Measurements from ENCODE around the gene ORC4. TPM values are rescaled to one million over a fixed set of nuclear protein-coding genes. Genes with fewer than 3 reads are reported as not detected.
A peak's percentile ranks its signal among the peaks of the same experiment; 100 is the strongest.

The ORC4 gene
- total and polyA plus RNA-seq, 8 donors = 4.8 to 27.6 (median 15.5) TPM

DNA sequence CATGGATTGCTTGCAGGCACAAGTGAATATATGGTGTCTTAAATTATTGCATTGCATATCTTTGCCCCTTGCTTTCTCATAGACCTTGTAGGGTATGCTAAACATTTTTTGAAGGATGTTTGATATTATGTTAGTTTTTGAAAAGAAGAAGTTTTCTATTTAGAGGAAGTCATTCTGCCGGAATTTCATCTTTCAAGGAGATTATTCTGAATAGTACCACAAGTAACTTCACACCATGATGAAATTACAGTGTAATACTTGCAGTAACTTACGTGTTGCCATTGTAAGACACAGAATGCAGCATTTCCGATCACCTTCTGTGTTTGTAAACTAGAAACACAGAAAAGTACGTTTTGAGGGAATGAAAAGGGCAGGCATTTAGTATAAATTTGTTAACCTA, 103.8 kb downstream of the ORC4 start:
- Histone ChIP-seq H3K36me3 (no peaks in the 10 kb centered on the region), H3K9me3 (no peaks in the 10 kb centered on the region), H3K27me3 (no peaks in the 10 kb centered on the region), H3K4me3 (no peak overlapping the region), H3K27ac (no peak overlapping the region), H3K4me1 (peaks cover 0 to 10% (median 9%) of the 10 kb centered on the region in 3 donors)
- DNase-seq (no peak), FAIRE-seq (no peak), ATAC-seq (no peak)
- WGBS, 2 donors = 81 to 84% methylated on average over 4 of the region's 4 CpGs
- TF ChIP-seq, protein P1, sequence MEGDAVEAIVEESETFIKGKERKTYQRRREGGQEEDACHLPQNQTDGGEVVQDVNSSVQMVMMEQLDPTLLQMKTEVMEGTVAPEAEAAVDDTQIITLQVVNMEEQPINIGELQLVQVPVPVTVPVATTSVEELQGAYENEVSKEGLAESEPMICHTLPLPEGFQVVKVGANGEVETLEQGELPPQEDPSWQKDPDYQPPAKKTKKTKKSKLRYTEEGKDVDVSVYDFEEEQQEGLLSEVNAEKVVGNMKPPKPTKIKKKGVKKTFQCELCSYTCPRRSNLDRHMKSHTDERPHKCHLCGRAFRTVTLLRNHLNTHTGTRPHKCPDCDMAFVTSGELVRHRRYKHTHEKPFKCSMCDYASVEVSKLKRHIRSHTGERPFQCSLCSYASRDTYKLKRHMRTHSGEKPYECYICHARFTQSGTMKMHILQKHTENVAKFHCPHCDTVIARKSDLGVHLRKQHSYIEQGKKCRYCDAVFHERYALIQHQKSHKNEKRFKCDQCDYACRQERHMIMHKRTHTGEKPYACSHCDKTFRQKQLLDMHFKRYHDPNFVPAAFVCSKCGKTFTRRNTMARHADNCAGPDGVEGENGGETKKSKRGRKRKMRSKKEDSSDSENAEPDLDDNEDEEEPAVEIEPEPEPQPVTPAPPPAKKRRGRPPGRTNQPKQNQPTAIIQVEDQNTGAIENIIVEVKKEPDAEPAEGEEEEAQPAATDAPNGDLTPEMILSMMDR (IDR thresholded peaks at IDR 0.05) = no peak
- intact Hi-C loops (cut with DNase I) = loop anchor here in 2 of 3 donors (10.0 kb wide), 2 partner anchors 842 to 872 kb away; no protein-coding TSS in a partner anchor

DNA sequence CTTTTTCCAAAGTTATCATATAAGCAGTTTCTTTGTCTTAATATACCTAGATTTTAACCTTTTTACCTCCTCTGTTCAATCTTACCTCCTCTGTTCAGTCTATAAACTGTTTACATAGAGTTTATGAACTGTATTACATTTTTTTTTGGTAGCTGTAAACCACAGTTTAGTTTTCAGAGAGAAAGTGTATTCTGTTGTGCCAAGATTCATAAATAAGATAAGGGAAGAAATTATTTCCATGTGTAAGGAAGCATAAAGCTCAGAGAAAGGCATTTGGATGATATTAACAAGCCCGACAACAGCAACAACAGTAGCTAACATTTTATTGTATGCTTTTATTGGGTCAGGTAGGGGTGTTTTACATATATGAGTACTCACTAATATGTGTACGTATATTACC, 104.5 kb downstream of the ORC4 start:
- Histone ChIP-seq H3K4me1 (peaks cover 0 to 11% (median 10%) of the 10 kb centered on the region in 3 donors), H3K4me3 (no peak overlapping the region), H3K9me3 (no peaks in the 10 kb centered on the region), H3K27ac (no peak overlapping the region), H3K27me3 (no peaks in the 10 kb centered on the region), H3K36me3 (no peaks in the 10 kb centered on the region)
- ATAC-seq (no peak), DNase-seq (no peak), FAIRE-seq (no peak)
- TF ChIP-seq, protein P1 (IDR thresholded peaks at IDR 0.05) = no peak
- intact Hi-C loops (cut with DNase I) = loop anchor here in 2 of 3 donors (10.0 kb wide), 2 partner anchors 841 to 871 kb away; no protein-coding TSS in a partner anchor
- 88 to 94% methylated on average over 2 of the region's 2 CpGs for WGBS, 2 donors

DNA sequence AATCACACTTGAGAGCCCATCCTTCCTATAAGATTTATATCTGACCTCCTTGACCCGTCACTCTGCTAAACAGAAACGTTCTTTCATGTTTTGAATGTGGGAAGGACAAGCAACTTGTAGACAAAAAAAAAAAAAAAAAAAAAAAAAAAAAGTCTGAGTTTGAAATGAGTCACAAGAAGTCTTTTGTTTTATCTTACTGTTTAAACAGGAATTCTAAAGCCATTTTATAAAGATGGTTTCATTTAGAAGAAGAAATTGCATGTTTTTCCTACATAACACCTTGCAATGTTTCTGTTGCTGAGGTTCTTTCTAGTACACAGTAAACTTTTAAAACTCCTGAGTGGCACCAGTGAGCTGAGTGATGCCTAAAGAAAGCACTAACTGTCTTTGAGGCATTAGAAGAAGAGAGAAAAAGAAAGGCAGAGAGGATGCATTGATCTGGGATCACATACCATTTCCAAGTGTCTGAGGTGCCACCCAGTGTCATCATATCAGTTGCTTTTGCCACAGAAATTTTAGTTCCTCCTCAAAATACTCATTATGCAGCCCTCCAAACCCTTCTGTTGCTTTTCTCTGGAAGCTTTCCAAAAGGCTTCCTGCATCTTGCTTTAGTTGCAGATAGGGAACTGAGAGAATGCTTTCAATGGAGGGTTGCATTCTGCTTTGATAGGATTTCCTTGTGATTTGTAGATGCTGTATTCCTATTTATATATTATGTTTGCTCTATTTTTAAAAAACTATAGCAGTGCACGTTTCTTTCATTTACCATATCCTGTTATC, 106.6 kb downstream of the ORC4 start:
- no peak for DNase-seq
- FAIRE-seq = no peak

GRCh38 chr2:147910990-147911473, 109.5 kb downstream of the ORC4 start:
- ATAC-seq (peak; percentile 55 to 85 (median 74)), DNase-seq (peak in 3 of 6 donors; percentile 8 to 22 (median 17)), FAIRE-seq (peak; percentile 96)
- Histone ChIP-seq H3K9me3 (no peaks in the 10 kb centered on the region), H3K27me3 (no peaks in the 10 kb centered on the region), H3K4me3 (no peak overlapping the region), H3K4me1 (peaks cover 0 to 16% (median 10%) of the 10 kb centered on the region in 3 donors), H3K36me3 (no peaks in the 10 kb centered on the region), H3K27ac (no peak overlapping the region)
- TF ChIP-seq, protein P1 (IDR thresholded peaks at IDR 0.05) = peak; percentile 60 to 72 (median 70)
- WGBS, 2 donors = 0 to 1% methylated on average over 2 of the region's 2 CpGs
- intact Hi-C loops (cut with DNase I) = loop anchor here in 2 of 3 donors (10.0 kb wide), 2 partner anchors 836 to 866 kb away; no protein-coding TSS in a partner anchor

More for the DNA sequence above, 106.6 kb downstream of the ORC4 start:
- Histone ChIP-seq H3K4me1 (peaks cover 0 to 16% (median 10%) of the 10 kb centered on the region in 3 donors), H3K27me3 (no peaks in the 10 kb centered on the region), H3K27ac (no peak overlapping the region), H3K36me3 (no peaks in the 10 kb centered on the region), H3K4me3 (no peak overlapping the region), H3K9me3 (no peaks in the 10 kb centered on the region)
- TF ChIP-seq, protein P1 (IDR thresholded peaks at IDR 0.05) = no peak
- WGBS, 2 donors = 30 to 38% methylated on average over 3 of the region's 3 CpGs
- no peak for ATAC-seq
- intact Hi-C loops (cut with DNase I) = loop anchor here in 2 of 3 donors (10.0 kb wide), 2 partner anchors 839 to 869 kb away; no protein-coding TSS in a partner anchor

Data from pancreas (tissue), 10 donors.